Endometrium (tissue), 2 donors: ENCODE results near the gene SKAP2.
A peak's percentile ranks its signal among the peaks of the same experiment; 100 is the strongest.
"Not testable (repeated sequence)": the region's sequence is repeated elsewhere in the genome, so short reads cannot be mapped to it uniquely, and the experiment has no call there.

Experiments used
- FAIRE-seq: peaks from 2 replicates; lab custom pipeline; 2012; peaks lifted over from hg19 to GRCh38; lab: Jason Lieb, UNC
- donor health status: control.
- donor health status: control.

Gene SKAP2

DNA sequence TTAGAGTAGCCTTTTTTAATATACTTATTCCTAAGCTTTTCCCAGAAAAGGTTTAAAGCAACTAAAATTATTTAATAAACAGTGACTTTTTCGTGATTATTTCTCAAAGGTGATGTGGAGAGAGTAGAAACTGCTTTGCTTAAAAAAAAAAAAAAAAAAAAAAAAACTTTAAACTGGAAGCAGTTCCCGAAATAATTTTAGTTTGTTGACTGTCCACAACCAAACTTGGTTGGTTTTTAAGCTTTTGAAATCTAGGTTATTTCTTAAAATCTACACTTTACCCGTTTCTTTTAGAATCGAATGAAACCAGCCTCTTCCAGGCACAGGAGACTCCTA, 7.3 kb downstream of the SKAP2 start:
- no peak for FAIRE-seq

DNA sequence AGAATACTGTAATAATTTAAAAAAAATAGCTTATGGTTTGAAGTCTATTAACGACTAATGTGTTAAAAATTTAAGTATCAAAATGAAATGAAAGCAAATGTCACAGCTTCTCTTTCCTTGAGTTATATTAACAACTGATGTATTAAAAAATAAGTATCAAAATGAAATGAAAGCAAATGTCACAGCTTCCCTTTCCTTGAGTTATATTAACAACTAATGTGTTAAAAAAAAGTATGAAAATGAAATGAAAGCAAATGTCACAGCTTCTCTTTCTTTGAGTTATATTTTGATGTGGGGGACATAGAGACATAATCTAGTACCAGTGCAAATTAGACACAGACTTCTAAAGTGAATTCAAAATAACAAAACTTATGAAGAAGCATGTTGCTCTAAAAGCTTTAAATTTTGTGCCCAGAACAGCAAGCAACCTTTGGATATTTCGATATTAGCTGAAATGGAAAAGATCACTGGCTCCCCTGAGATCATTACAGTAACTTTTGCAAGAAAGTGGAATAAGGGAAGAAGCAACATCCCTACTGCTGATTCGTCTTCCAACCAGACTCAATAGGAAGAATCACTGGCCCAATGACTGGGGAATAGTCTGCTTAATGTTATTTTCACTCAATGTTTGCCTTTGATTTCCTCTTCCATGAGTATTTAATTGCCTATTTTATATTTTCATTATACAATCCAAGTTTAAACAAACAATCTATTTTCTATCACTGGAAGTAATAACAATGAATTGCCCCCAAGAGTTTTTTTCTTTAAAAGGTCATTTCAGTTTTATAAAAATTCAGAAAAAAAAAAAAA, 8.0 kb downstream of the SKAP2 start:
- FAIRE-seq = no peak

DNA sequence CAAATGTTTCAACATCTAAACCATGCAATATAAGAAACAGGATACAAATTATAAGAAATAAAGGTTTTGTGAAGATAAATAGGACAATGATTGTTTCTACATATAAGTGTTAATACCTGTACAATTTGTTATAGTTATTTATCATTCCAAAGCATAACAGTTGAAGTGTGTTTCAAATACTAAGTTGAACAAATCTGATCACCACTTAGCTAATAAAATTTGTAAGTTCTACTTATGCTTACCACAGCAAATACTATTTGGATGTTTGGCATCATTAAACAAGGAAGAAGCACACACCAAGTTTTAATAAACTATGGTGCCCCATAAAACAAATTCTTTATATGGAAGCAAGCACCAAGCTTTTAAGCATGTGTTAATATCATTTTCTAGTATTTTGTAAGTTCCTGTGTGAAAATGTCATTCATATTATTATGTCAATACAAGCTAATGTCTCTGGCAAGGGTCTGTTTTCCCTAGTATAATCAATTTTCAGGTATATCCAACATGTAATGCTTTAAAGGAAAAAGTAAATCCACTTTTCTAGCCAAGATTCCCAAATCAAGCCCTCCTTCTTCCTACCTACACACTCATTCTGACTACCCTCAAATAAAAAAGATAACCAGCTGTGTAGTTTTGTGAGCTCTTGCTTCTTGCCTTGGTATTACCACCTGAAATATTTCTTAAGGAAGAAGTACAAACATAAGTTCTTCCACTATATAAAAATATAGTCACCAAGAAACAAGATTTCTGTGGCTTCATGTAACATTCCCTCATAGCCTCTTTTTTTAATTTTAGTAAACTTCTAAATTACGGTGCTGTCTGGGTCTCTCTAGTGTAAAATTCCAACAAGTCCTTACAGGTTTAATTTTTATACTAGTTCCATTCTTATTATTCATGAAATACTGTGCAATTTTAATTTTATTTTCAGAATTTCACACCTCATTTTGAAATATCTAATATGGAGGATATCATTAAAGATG, 9.2 kb downstream of the SKAP2 start:
- FAIRE-seq = no peak

DNA sequence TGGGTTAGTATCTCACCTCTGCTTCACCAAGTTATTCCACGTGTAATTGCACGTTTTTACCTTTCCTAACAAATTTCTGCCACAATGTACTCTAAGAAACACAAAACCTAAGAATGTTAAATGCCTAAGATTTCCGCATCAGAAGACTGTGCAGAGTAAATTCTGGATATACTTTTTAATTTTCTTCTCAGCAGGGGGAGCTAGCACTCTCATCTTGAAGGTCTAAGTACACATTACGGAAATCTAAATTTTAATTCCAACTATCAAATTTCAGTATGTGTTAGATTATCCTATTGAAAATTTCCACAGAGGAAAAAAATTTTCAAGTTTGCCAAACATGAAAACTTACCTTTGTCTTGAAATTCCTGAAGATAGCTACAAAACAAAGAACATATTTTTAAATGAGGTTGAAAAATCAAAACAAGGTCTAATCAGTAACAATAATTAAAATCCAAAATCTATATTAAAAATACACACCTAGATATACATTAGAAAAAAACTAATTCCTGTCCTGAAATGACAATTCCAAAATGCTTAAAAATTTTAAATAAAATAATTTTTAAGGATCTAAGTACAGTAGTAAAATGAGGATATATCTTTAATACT, 10.5 kb downstream of the SKAP2 start:
- FAIRE-seq = peak; percentile 72

DNA sequence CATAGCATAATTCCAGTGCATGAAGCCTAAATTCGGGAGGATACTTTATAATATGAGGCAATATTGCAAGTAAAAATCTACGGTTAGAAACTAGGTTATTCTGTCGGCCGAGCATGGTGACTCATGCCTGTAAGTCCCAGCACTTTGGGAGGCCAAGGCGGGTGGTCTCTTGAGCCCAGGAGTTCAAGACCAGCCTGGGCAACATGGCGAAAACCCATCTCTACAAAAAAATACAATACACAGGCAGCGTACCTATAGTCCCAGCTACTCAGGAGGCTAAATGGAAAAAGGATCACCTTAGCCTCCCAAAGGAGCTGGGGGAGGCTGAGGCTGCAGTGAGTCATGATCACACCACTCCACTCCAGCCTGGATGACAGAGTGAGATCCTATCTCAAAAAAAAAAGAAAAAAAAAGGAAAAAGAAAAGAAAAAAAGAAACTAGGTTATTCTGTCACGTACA, 14.2 kb downstream of the SKAP2 start:
- FAIRE-seq = no peak

DNA sequence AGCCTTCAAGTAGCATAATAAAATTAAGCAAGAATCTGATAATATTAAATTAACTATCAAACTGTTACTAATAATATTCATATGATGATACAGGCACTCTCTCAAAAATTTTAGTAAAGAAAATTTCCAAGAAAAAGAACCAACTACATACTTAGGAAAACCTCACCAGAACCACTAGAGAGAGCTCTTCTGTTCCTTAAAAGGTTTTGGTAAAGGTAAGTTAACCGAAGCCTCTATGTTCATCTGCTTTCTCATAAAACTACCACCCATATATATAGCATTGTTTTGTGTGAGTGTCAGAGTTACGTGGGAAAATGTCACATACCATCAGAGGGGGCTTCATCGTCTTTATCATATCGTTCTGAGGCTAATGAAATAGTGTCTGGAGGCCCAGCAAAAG, 20.7 kb downstream of the SKAP2 start:
- no peak for FAIRE-seq

DNA sequence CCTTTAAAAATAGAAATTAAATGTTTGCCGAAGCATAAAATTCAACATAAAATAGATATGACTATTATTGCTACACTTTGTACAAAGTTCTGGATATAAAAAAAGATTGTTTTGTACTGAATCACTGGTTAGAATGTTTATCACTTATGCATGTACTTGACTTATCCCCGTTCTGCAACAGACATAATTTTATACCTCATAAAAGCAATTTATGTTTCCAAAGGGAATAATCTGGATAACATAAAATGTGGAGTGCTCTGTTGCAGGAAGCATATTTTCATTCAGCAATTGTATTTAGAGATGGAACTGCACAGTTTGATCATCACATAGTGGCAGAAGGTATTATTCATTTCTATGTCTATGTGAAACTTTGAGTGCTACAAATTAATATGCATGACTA, 21.5 kb downstream of the SKAP2 start:
- FAIRE-seq = no peak

DNA sequence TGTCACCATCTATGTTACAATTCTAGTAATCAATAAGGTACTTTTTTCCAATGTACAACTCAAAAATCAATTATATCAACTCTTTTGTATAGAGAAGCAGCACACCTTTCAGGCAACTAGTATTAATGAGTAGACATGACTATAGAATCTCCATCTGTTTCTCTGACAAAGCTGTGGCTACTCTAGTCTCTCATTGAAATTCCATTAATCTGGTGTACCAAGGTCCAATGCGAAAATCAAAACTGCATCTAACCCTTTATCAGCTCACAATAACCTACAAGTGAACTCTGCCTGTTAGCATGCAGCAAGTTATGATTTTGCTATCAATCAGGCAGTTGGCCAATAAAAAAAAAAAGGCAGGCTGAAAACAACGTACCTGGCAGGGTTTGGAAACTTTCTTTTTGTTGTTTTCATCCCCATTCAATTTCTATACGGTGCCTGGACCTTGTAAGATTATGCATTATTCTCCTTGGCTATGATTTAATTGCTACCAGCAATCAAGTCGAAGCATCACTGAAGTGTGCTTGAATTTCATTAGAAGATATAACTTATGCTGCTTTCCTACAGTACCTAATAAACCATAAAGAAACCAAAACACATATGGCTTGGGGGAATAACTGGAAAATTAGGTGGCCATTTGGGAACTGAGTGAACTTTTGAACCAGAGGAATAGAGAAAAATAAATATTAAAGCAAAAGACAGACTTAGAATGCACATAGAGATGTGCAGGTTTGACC, 23.2 kb downstream of the SKAP2 start:
- FAIRE-seq = no peak

DNA sequence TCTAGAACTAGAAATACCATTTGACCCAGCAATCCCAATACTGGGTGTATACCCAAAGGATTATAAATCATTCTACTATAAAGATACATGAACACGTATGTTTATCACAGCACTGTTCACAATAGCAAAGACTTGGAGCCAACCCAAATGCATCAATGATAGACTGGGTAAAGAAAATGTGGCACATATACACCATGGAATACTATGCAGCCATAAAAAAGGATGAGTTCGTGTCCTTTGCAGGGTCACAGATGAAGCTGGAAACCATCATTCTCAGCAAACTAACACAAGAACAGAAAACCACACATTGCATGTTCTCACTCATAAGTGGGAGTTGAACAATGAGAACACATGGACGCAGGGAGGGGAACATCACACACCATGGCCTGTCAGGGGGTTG, 27.6 kb downstream of the SKAP2 start:
- FAIRE-seq = not testable (repeated sequence)

DNA sequence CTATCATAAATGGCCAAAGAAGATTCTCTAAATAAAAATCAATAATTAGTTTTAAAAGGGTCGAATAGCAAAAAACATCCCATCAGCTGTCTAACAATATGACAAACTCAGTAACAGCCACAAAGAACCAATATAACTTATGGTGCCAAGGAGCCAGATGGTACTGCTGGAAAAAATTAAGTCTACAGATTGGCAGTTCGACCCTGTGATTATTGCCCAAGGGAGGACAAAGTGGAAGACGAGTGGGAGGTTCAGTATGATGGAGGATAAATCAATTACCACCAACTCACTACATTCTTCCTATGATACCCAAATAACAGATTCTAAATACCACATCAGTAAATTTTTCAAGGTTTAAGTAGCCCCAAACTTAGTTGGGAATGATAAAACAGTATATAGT, 49.0 kb downstream of the SKAP2 start:
- FAIRE-seq = no peak

DNA sequence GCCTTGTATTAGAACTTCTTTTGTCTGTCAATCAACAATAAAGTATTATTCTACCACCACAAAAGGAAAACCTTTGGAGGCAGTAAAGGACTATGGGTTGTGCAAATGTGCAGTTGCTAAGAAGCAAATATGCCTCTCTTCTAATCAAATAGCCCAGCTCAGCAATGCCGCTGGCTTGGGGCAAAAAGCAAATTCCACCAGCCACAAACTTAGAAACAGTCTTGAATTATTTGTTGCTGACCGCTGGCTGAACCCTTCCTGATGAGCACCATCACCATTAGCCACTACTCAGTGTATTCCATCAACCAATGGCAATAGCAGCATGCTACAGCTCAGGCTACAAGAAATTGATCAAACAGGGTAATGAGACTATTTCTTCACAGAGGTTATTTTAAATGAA, 51.0 kb downstream of the SKAP2 start:
- FAIRE-seq = no peak

DNA sequence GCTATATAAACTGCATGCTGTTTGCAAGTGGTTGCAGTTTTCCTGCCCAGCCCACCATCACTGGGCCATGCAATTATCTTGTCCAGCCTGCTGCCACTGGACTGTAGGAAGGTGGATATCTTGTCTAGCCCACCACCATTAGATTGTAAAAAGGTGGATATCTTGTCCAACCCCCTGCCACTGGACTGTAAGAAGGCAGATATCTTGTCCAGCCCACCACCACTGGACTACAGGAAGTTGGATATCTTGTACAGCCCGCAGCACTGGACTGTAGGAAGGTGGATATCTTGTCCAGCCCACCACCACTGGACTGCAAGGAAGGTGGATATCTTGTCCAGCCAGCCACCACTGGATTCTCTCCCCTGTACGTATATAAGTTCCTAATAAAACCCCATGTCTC, 69.8 kb downstream of the SKAP2 start:
- no peak for FAIRE-seq

DNA sequence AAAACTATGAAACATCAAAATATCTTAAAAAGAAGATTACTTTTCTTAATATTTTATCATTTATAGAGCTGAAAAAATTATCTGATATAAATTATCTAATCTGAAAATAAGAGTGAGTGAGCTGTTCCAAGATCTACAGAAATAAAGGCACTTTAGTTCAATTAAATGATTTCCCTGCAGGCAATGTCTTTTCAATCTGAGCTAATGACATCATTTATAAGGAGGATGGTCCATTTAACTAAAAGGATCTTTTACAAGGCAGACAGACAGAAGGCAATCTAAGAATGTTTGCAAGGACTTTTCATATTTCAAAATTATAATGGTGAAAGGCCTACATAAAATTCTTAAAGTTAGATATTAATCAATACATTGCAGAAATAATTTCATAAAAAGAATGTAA, 71.8 kb downstream of the SKAP2 start:
- no peak for FAIRE-seq

DNA sequence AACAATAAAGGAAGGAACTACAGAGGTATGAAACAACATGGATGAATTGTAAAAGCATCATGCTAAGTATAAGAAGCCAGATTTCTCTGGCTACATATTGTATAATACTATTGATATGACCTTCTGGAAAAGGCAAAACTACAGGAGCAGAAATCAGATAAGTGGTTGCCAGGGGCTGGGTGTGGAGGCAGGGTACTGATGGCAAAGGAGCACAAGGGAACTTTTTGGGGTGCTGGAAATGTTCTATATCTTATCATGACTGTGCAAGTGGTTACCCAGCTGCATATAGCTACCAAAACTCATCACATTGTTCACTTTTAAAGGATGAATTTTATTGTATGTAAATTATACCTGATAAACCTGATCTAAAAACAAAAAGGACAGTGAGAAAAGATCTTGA, 72.4 kb downstream of the SKAP2 start:
- no peak for FAIRE-seq

DNA sequence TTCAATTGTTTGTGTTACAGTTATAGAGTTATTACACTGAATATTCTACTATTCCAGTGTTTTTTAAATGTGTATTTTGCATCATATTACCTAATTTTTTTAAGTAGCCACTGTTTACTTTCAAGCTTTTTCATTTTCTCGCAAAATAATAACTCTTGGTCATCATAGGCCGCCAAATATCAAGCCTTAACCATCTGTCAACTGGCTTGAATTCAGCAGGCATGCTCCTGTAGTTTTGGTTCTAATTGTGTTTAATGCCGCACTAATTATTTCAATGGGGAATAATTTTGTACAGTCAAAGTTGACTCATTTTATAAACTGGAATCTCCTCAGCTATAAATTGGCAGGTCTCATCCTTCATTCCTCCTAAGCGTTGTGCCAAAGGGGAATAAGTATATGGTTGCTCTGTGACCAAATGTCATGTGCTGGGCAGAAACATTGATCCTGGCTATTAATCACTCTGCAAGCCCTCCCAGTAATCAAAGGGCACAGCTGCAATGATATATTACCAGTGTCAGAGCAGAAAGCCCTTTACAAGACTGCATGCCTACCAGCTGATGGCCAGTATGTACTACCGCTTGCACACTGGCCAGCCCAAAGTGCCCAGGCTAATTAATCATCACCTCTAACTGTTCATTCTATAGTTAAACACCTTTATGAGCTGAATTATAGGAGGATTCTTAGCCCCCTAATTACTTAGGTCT, 74.8 kb downstream of the SKAP2 start:
- FAIRE-seq = no peak

DNA sequence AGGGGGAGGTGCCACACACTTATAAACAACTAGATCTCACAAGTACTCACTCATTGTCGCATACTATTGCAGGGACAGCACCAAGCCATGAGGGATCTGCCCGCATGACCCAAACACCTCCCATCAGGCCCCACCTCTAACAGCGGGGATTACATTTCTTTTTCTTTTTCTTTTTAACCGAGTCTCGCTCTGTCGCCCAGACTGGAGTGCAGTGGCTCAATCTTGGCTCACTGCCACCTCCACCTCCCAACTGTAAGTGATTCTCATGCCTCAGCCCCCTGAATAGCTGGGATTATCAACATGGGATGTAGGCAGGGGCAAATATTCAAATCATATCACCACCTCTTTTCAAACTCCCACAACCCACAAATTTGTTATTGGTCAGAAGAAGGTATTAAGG, 76.7 kb downstream of the SKAP2 start:
- no peak for FAIRE-seq

DNA sequence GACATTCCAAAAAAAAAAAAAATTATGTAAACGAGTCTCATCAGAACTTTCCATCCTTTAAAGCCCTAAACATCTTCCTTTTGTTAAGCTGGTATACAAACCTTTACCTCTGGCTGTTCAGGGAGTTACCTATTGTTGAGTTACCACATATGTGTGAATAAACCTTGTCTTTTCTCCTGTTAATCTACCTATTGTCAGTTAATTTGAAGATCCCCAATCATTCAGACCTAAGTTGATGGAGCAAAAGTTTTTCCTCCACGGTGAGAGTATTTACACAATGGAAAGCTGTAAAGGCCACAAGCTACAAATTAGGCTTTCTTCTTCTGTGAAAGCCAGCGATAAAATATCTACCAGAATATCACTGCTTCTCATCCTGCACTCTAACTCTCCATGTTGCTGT, 80.3 kb downstream of the SKAP2 start:
- no peak for FAIRE-seq

DNA sequence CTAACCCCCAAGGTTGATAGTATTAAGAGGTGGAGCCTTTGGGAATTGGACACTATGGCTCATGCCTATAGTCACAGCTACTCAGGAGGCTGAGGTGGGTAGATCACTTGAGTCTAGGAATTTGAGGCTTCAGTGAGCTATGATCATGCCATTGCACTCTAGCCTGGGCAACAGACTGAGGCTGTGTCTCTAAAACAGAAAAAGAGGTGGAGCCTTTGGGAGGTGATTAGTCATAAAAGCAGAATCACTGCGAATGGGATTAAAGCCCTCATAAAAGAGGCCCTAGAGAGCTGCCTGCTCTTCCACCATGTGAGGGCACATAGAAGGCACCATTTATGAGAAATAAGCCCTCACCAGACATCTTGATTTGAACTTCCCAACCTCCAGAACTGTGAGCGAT, 81.9 kb downstream of the SKAP2 start:
- no peak for FAIRE-seq

DNA sequence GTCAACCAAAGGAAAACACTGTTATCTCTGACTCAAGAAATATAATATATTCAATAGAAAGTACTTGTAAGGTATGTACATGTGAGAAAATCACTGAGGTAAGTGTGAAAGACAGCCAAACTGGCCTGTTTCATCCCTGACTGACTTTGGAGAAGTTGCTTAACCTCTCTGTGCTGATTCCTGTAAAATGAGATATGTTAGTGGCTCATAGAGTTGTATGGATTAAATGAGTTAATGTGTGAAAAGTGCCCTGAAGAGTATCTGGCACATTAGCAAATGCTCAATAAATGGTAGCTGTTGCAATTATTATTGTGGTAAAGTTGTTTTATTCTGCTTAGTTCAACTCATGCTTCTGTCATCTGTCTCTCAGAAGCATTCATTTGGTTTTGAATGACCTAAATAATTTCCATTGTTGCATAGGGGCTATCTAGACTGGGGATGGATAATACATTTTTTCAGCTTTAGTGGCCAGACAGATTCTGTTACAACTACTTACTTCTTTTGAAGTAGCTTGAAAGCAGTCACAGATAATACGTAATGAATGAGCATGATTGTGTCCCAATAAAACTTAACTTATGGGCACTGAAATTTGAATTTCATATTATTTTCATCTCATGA, 84.3 kb downstream of the SKAP2 start:
- FAIRE-seq = no peak

DNA sequence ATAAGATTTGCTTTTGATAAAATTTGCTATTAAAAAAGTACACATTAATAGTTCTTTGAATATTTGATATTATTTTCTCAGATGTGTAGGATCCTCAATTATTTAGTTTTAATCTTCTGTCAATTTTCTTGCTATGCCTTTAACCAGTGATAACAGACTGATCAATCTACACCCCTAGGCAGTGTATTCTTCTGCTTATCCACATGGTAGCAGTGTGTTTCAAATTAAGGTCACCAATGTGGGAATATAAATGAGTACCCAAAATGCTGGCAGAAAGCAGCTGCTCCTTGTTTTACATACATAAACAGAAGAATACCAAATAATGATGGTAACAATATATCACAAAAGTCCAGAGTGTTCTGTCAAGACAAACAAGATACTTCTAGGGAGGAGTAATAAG, 87.0 kb downstream of the SKAP2 start:
- no peak for FAIRE-seq

DNA sequence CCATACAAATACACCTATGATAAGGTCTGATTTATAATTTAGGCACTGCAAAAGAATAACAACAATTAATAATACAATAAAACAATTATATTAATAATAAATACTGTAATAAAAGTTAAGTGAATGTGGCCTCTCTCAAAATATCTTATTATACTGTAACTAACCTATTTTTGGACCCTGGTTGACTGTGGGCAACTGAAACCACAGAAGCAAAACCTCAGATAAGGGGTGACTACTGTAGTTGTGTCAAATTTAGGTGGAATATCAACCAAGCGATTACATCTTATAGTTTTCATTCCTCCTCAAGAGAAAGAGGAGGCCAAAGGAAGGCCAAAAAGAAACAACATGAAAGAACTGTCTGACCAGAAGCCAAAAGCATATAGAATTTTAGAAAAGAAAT, 103.9 kb downstream of the SKAP2 start:
- no peak for FAIRE-seq
